GM11168 (cell line): Measurements from ENCODE around the gene PCNT.
"Not testable (repeated sequence)": the region's sequence is repeated elsewhere in the genome, so short reads cannot be mapped to it uniquely, and the experiment has no call there.

Experiments
- in situ Hi-C: fragments of 300-500 bp; cut with MboI; formaldehyde crosslinking; loops from one replicate; pipeline ENCODE4 v1.12.0; 2022; ENCODE audit warnings: low sequenced_read_pairs; ENCODE audit not compliant: unreplicated experiment

The PCNT gene

GRCh38 chr21:46438241-46438640 lies 114.3 kb downstream of the PCNT start:
- in situ Hi-C loops = no loop called here

- in situ Hi-C loops = no loop called here
Observed at GRCh38 chr21:46439906-46440305, 116.0 kb downstream of the PCNT start.

DNA sequence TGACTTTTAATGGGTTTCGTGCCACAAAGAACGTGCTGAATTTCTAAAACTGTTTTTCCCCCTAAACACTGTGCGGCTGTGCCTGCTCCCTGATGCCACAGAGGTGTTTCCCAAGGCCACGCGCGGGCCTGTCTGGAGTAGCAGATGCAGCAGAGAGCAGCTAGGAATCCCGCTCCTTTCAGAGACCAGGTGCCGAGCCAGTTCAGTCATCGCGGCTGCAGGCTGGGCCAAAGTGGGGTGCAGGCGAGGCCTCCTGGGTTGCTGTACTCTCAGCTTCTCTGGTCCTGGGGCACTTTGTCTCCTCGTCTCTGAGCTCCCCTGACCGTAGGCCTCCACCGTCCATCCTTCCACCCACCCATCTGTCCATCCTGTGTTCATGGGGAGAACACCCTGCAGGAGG lies 117.4 kb downstream of the PCNT start:
- in situ Hi-C loops = no loop called here

DNA sequence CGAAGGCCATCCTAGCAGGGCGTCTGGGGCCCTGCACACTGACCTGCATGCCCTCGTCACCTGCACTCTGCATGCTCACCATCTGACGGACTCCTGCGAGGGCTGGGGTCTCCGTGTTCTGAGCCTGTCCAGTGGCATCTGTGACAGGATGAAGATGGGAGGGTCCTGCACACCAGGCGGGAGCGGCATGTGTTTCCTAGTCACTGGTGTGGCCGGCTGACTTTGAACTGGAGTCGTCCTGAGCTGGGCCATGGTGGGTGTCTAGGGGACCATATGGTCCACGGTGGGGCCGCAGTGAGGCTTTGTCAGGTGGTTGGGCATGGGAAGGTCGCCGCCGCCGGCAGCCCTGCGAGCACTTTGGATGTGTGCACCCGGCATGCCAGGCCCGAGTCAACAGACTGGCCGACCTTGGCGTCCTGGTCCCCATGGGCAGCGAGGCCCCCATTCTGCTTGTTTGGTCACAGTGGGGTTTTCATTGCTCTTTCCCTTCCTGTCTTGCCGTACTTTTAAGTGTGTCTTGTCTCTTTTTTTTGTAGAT lies 118.1 kb downstream of the PCNT start:
- in situ Hi-C loops = no loop called here

GRCh38 chr21:46442938-46443337 lies 119.0 kb downstream of the PCNT start:
- in situ Hi-C loops = no loop called here

- in situ Hi-C loops = no loop called here
Observed at GRCh38 chr21:46443910-46444309, 120.0 kb downstream of the PCNT start.

- in situ Hi-C loops = no loop called here
Observed at GRCh38 chr21:46448108-46448507, 124.2 kb downstream of the PCNT start.

GRCh38 chr21:46448855-46449254 lies 124.9 kb downstream of the PCNT start:
- in situ Hi-C loops = not testable (repeated sequence)

DNA sequence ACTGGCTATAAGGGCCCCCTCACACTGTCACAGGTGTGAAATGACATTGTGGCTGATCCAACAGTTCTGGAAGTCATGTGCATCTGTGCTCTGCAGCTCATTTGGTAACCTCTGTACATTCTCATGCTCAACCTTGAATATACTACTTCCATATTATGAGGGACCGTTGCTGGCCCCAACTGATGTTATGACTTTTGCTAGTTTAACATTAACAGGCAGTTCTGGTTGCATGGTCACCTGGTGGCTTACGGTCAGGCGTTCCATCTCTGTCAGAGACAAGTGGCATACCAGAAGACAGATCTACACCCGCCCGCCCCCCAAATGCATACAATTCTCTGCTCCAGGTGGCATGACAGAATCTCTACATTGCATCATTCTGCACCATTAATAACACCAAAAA lies 128.8 kb downstream of the PCNT start:
- in situ Hi-C loops = no loop called here

GRCh38 chr21:46454142-46454541 lies 130.2 kb downstream of the PCNT start:
- in situ Hi-C loops = no loop called here

GRCh38 chr21:46454634-46455390 lies 130.9 kb downstream of the PCNT start:
- in situ Hi-C loops = no loop called here

DNA sequence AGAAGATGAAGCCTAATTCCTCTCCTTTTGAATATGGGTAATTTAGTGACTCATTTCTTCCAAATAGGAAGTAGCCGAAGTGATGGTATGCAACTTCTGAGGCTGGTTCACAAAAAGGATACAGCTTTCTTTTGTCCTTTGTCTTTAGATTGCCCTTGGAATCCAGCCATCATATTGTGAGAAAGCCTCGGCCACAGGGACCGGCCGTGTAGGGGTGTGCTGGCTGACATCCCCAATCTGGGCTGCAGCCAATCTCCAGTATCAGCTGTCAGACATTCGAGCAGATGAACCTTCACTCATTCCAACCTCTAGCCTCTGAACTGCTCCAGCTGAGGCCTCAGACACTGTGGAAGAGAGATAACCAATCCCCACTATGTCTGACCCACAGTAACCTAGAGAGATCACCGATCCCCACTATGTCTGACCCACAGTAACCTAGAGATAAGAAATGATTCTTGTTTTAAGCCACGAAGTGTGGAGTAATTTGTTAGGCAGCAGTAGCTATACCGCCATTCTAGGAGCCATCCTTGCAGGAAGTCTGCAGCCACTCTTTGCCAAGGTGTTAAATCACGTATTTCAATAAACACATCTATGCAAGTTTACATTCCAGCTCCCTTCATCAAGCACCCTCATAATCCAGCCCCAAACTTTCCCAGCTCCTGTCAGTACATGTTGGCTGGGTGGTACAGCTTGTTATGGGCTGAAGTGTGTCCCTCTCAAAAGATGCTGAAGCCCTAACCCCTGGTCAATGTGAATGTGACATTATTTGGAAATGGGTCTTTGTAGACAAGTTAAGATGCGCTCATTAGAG lies 131.8 kb downstream of the PCNT start:
- in situ Hi-C loops = no loop called here

DNA sequence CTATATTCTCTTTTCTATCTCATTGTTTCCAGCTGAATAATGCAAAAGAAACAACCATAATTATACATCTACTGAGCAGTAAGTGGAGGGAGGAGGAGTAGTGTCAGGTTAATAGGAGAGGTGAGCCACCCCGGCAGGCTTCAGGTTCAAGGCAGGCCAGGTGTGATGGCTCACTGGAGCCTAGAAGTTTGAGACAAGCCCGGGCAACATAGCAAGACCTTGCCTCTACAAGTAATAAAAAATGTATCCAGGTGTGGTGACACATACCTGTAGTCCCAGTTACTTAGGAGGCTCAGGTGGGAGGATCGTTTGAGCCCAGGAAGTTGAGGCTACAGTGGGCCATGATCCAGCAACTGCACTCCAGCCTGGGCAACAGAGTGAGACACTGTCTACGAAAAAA lies 132.8 kb downstream of the PCNT start:
- in situ Hi-C loops = no loop called here

GRCh38 chr21:46457801-46458314 lies 133.9 kb downstream of the PCNT start:
- in situ Hi-C loops = no loop called here

GRCh38 chr21:46458315-46459023 lies 134.5 kb downstream of the PCNT start, which contains the start of gene DIP2A:
TSS of gene DIP2A (plus strand) at chr21:46458891. CDS start at chr21:46459132, 241 bp downstream.
- in situ Hi-C loops = no loop called here

DNA sequence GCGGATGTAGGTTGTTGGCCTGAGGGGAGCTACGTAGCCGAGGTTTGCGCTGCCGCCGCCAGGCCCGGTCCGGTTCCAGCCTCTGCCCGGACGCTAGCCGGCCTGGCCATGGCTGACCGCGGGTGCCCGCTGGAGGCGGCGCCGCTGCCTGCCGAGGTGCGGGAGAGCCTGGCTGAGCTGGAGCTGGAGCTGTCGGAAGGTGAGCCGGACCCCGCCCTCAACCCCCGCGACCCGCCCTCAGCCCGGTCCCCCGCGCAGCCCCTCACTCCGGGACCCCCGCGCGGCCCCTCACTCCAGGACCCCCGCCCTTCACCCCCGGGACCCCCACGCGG lies 135.0 kb downstream of the PCNT start:
- in situ Hi-C loops = no loop called here

DNA sequence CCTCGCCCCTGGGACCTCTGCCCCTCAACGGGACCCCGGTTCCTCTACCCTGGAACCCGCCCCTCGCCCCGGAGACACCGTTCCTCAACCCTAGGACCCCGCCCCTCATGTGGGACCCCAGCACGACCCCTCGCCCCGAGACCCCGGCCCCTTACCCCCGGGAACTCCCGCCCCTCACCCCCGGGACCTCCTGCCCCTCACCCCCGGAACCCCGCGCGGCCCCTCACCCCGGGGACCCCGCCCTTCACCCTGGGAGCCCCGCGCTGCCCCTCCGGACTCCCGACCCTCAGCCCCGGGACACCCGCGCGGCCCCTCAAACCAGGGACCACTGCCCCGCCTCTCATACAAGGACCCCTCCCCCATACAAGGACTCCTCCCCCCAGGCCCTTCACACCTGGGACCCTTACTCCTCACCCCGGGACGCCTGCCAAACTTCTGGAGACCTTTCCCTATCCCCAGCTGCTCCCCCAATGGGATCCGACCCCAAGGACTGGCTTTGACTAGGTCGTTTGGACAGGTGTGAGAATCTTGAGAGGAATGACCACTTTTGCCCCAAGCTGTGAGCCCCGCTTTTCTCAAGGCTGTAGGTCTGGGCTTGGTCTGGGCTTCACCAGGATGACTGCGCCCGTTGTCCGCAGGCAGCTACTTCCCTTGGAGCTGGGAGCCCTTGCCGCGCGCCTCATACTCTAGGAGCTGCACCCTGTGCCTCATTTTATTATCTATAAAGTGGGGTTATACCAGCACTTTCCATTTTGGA lies 135.6 kb downstream of the PCNT start:
- in situ Hi-C loops = no loop called here

- in situ Hi-C loops = no loop called here
Observed at GRCh38 chr21:46461909-46462308, 138.0 kb downstream of the PCNT start.

DNA sequence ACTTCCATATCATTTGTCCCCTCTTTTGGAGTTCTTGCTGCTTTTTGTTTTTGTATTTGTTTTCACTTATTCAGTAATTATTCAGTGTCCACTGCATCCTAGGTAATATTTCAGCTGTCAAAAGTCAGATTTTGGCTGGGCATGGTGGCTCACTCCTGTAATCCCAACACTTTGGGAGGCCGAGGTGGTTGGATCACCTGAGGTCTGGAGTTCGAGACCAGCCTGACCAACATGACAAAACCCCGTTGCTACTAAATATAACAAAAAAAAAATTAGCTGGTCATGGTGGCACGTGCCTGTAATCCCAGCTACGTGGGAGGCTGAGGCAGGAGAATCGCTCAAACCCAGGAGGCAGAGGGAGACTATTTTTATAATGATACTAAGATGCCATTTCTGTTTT lies 141.2 kb downstream of the PCNT start:
- in situ Hi-C loops = not testable (repeated sequence)

DNA sequence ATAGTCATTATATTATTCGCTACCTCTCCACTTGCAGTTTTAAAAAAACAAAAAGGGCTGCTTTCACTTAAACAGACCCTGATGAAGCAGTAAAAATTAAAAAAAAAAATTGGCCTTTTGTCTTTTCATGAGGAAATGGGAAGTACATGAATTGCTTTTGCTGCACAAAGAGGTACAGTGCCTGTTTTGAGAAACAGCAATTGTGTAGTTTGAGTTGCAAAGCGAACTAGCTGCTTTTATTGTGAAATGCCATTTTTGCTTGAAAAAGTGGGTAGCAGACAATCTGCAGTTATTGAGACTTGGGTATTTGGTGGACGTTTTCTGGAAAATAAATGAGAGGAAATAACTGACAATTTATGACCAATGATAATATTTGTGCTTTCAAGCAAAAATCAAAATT lies 141.7 kb downstream of the PCNT start:
- in situ Hi-C loops = no loop called here
